Activated CD4-positive, CD25-positive, alpha-beta regulatory T cell (primary cell): Measurements from ENCODE around the gene SAMD3.
"Not testable (repeated sequence)": the region's sequence is repeated elsewhere in the genome, so short reads cannot be mapped to it uniquely, and the experiment has no call there.

Experiments used
- DNase-seq, 4 experiments: peaks; one replicate each; lab custom pipeline; 2025; lab: John Stamatoyannopoulos, UW

SAMD3 gene

DNA sequence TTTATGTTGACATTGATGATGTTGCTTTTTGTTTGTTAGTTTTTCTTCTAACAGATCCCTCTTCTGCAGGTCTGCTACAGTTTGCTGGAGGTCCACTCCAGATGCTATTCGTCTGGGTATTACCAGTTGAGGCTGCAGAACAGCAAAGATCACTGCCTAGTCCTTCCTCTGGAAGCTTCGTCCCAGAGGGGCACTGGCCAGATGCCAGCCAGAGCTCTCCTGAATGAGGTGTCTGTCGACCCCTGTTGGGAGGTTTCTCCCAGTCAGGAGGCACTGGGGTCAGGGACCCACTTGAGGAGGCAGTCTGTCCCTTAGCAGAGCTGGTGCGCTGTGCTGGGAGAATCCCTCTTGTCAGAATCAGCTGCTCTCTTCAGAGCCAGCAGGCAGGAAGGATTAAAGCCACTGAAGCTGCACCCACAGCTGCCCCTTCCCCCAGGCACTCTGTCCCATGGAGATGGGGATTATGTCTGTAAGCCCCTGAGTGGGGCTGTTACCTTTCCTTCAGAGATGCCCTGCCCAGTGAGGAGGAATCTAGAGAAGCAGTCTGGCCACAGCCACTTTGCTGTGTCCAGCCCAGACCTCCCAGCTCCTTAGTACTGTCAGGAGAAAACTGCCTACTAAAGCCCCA is 49.3 kb downstream of the SAMD3 start:
- not testable (repeated sequence) for DNase-seq

DNA sequence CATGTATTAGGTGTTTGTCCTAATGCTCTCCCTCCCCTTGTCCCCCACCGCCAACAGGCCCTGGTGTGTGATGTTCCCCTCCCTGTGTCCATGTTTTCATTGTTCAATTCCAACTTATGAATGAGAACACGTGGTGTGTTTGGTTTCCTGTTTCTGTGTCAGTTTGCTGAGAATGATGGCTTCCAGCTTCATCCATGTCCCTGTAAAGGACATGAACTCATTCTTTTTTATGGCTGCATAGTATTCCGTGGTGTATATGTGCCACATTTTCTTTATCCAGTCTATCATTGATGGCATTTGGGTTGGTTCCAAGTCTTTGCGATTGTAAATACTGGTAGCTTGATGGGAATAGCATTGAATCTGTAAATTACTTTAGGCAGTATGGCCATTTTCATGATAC is 52.6 kb downstream of the SAMD3 start:
- not testable (repeated sequence) for DNase-seq

DNA sequence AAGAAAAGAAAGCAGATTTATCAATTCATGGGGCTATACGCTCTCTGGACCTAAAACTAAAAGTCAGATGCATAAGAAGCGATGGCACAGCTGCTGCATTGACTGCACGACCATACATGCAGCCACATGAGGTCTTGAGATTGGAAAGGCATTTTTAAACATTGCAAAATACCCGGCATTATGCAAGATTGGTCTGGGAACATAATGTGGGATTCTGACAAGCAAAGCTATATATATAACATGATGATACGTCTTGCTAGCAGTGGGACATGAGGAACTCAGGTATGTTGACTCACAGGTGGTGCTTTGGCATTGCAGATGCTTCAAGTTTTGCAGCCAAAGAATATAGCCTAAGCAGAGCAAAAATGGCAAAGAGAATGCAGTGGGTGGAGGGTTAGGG is 55.1 kb downstream of the SAMD3 start:
- DNase-seq: no peak

DNA sequence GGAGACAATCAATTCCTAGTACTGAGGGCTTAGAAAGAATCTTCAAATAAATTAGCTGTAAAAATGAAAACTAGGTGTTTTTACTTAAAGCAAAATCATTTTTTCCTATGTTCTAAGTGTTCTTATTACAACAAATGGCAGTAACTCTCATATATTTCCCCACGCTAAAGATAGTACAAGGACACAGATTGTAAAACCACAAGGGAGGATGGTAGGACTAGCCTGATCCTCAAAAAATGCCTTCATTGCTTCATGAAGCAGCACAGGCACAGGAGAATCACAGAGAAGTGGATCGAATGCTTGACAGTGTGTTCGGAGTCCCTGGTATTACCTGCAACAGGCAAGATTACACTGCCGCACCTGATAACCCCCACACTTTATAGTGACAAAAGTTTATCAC is 58.5 kb downstream of the SAMD3 start:
- no peak for DNase-seq

DNA sequence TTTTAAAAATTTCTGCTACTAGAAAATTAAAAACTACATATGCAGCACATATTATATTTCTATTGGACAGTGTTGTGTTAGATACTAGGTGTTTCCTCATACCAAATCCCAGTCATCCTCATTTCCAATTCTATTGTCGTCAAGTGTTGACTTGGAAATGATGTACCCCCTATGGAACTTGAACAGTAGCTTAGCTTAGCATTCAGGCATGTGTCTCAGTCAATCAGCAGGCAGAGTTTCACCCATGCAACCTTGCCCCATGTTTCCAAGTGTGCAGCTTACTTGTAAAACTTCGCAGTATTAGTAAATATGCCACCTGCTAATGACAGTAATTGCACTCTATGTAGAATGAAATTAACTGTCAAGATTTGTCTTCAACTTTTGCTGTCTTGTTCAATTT is 59.5 kb downstream of the SAMD3 start:
- no peak for DNase-seq

DNA sequence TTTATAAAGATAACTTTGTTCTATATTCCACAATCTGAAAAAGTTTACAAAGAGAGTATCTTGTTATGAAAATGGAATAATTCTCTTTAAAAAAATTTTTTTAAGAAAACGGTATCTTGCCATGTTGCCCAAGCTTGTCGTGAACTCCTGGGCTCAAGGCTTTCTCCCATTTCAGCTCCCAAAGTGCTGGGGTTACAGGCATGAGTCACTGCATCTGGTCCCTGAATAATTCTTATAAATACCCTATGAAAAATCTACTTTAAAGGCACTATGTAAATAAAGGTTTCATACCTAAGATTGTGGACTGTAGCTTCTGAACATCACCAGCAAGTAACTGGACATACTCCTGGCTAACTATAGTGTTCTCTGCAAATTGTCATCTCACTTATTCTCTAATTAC is 60.3 kb downstream of the SAMD3 start:
- DNase-seq: no peak

DNA sequence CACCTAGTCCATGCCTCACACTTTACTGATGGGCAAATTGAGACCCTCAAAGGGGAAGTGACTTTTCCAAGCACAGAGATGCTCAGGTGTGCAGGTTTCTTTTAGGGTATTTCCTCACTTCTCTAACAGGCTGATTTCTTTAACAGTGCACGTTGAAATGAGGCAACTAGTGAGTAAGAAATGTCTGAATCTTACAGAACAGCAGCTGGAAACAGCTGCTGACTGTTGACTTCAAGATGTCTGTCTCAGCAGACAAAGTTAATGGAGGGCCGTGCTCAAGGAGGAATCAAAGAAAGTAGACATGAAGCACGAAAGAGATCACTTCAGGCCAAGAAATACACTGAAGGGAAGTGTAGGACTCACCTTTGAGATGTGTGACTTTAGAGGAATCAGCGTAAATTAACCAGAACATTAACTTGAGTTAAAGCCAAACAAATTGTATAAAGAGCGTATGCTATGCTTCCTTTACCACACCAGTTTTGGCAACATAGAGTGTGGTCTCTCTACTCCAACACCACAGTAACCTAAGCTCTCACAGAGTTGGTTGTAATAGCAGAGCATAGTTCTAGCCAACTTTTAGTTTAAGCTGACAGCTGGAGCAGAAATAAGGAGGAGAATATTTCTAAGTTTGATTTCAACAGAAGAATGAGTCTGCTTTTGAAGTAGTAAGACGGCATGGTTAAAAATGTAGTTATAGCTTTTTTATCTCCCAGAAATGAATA is 60.9 kb downstream of the SAMD3 start:
- DNase-seq: no peak

DNA sequence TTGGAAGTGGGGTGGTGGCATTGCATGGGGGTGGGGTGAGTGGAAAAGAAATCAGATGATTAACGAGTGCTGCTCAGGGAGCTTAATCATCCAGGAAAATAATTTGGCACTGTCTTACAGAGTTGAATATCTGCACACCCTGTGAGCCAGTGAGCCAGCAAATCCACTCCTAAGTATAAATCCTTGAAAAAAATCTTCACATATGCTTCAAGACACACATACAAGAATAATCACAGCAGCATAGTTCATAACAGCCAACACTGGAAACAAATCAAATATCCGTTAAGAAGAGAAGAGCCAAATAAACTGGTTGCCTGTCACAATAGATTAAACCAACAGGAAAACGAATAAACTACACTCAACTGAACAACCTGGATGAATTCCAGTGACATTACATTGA is 62.8 kb downstream of the SAMD3 start:
- no peak for DNase-seq

DNA sequence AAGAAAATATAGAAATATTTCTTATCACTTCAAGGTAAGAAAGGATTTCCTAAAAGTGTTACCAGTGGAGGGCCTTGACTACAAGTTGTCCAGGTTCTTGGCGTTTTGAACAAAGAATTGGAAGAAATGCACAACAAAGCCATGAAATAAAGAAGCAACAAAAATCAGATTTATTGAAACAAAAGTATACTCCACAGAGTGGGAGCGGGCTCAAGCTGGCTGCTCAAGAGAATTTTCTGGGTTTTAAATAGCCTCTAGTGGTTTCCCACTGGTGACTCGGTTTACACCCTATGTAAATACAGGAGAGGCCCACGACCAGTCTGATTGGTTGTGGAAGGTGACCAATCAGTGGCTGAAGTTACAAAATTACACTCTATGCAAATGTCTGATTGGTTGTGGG is 64.2 kb downstream of the SAMD3 start:
- no peak for DNase-seq

DNA sequence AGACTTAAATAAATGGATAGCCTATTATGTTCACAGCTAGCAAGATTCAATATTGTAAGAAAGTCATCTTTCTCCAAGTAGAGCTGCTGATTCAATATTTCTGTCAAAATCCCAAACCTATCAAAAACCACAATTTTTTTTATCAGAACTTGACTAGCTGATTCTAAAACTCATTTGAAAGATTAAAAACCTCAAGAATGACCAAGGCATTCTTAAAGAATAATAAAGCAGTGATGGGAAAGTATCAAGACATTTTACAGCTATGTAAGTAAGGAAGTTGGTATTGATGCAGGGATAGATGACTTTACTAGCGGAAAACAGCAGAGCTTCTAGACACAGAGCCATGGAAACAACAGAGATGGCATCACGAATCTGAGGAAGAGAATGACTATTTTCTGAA is 64.7 kb downstream of the SAMD3 start:
- DNase-seq: no peak

DNA sequence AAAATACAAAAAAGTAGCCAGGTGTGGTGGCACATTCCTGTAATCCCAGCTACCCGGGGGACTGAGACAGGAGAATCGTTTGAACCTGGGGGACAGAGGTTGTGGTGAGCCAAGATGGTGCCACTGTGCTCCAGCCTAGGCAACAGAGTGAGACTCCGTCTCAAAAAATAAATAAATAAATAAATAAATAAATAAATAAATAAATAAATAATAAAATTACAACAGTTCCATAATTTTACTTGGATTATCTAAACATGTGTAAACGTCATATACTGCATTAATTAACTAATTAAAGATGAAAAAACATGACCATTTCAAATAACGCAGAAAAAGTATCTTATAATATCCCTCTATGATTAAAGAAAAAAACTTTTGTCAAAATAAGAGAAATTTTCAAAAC is 65.8 kb downstream of the SAMD3 start:
- DNase-seq: no peak

DNA sequence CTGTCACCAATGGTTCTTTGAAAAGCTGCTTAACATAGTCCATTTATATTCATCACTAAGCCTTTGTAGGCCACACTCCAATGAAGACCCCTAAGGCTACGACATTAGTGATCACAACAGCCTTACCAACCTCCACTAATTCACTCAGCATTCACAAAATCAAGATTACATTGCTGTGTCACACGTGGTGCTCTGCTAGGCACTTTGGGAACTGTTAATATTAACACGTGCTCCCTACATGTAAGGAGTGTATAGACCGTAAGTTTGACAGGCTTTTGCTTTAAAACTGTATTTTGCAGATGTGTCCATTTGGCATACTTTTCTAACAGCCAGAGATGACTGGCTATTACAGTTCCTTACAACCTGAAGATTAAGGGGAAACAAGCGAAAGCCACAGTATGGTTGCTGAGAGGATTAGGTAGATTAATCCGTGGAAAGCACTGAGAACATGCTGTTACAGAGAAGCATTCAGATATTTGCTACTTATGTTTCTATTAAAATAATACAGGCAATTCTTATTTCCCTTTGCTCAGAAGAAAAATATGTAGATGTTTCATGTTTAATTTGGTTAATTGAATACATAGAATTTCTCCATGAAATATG is 69.7 kb downstream of the SAMD3 start:
- DNase-seq: no peak

DNA sequence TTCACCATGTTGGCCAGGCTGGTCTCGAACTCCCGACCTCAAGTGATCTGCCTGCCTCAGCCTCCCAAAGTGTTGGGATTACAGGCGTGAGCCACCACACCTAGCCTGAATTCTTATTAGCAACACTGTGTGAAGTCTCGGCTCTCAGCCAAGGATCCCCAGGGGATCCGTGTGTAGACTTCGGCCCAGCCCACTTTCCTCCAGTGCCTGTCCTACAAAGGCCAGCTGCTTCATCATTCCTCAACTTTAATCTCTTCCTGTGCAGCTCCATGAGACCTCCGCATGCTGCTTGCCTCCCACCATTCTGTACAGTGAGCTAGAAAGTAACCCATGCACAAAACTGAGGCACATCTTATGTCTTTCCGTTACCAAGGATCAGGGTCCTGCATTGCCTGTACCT is 71.8 kb downstream of the SAMD3 start:
- DNase-seq: no peak

DNA sequence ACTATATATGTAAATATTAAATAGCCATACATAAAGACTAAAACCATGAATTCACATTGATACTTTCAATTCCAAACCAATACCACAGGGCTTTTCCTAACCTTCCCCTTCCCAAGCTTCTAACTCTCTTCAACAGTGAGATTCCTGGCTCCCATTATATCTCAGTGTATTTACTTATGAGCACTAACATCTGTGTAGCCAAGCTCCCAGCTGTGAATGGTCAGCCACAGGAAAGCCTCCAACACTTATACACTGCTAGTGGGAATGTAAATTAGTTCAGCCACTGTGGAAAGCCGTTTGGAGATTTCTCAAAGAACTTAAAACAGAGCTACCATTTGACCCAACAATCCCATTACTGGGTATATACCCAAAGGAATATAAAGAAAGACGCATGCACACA is 73.7 kb downstream of the SAMD3 start:
- DNase-seq: not testable (repeated sequence)

DNA sequence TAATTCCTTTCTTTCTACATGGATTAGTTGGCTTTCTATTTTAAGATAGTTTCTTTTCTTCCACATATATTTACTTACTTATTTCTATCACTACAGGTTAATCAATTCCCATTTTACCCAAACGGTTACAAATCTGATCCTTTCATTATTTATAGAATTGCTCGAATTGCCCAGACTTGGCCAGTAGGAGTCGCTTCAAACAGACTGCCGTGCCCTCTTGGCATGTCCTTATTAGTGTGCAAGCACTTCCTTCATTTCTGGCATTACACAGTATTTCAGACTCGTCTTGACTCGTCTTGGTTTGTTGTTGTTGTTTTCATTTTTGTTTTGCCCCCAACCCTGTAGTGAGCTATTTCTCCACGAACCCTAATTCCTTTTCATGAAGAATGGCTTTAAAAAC is 74.6 kb downstream of the SAMD3 start:
- DNase-seq: no peak

GRCh38 chr6:130147111-130147510 is 75.6 kb downstream of the SAMD3 start:
- DNase-seq: no peak

- no peak for DNase-seq
Observed at GRCh38 chr6:130143709-130144108, 79.0 kb downstream of the SAMD3 start.

- no peak for DNase-seq
Observed at GRCh38 chr6:130140084-130140483, 82.7 kb downstream of the SAMD3 start.

DNA sequence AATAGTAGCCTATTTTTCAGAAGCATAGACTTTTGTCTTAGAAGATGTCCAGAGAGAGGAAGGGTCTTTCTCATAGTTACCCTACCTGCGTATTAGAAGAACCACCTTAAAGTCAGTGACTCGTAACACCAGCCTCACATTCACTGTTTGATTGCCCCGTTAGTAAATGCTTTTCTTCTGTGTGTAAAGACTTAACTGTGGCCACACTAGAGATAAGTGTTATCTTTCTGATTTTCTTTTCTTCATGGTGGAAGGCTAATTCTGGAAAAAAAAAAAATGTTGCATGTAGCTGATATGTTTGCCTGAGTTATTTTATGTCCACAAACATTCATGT is 83.9 kb downstream of the SAMD3 start:
- no peak for DNase-seq

DNA sequence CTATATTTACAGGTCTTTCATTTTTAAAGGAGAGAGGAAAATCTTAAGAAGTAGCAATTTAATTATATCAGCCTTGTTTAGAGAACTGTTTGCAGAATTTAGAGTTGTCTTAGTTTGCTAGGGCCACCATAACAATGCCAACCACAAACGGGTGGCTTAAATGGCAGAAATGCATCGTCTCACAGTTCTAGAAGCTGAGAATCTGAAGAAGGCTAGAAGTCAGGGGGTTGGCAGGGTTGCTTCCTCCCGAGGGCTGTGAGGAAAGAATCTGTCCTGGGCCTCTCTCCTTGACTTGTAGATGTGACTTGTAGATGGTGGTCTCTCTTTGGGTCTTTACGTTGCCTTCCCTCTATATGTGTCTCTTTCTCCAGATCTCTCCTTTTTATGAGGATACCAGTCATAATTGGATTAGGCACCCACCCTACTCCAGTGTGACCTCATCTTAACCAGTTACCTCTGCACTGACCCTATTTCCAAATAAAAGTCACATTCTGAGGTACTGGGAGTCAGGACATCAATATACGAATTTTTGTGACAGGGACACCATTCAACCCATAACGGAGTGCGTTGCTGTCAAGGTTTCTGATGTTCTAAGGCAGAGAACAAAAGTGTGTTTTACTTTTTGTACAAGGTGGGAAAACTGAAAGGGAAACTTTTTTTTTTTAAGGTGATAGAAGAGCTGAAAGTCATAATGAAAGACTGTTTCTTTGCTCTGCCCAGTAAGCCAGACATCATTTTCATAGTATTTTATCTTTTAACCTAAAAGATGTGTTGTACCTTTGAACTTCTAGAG is 84.4 kb downstream of the SAMD3 start:
- DNase-seq: no peak

DNA sequence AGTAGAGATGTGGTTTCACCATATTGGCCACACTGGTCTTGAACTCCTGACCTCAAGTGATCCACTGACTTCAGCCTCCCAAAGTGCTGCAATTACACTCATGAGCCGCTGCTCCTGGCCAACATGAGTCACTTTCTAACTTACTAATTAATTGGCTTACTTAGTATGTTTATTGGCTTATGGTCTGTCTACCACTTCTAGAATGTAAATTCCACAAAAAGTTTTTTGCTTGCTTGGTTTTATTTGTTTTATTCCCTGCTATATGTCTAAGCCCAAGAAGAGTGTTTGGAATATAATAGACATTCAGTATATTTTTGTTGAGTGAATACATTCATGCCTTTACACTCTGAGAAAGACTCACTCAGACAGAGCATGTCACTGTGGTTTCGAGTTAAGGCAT is 86.0 kb downstream of the SAMD3 start:
- DNase-seq: no peak

- no peak for DNase-seq
Observed at GRCh38 chr6:130134582-130134981, 88.2 kb downstream of the SAMD3 start.

DNA sequence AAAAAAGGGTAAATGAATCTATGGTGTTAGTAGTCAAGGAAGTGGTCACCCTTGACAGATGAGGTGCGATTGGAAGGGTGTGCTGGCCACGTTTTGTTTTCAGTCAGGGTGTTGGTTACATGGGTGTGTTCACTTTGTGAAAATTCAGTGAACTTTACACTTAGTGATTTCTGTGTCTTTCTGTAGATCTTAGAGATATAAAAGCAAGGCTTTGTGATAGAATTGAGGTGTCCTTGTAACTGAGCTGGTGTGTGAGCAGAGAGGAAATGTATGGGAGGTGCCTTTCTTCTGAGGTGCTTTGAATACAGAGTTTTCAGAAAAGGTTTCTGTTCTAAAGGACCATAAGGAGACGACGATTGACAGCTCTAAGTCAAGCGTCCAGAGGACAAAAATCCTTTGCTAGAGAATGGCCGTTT is 90.5 kb downstream of the SAMD3 start:
- DNase-seq: peak in 2 of 4 experiments; percentile 18 to 22
